ENCODE measurements around the gene TBXAS1.

- no peak for TF ChIP-seq POLR2A (IDR thresholded peaks at IDR 0.05; ENCODE audit: low read length)
- no peak for TF ChIP-seq GATA1 (IDR thresholded peaks at IDR 0.05; ENCODE audit: low read depth, low read length)
Measured at GRCh38 chr7:140008755-140009610, 179.9 kb downstream of the TBXAS1 start.

Measured in erythroblast (primary cell).